ENCODE measurements around the gene DNAJC30.
"Not testable (repeated sequence)": the region's sequence is repeated elsewhere in the genome, so short reads cannot be mapped to it uniquely, and the experiment has no call there.

The DNAJC30 gene

GRCh38 chr7:73722785-73723184 lies 39.5 kb upstream of the DNAJC30 start:
- H3K4me3 ChIP-seq (ENCODE audit: low read length): no peak overlapping the region
- TF ChIP-seq CTCF (conservative IDR thresholded peaks at IDR 0.05; ENCODE audit: low read depth, low read length): no peak
- DNase-seq (ENCODE audit: low read depth): no peak

GRCh38 chr7:73722182-73722581 lies 38.9 kb upstream of the DNAJC30 start:
- not testable (repeated sequence) for DNase-seq (ENCODE audit: low read depth); H3K4me3 ChIP-seq (ENCODE audit: low read length)

- no peak for TF ChIP-seq CTCF (conservative IDR thresholded peaks at IDR 0.05; ENCODE audit: low read depth, low read length)
- H3K4me3 ChIP-seq (ENCODE audit: low read length): no peak overlapping the region
- no peak for DNase-seq (ENCODE audit: low read depth)
Measured at GRCh38 chr7:73721377-73721817, 38.1 kb upstream of the DNAJC30 start.

- not testable (repeated sequence) for H3K4me3 ChIP-seq (ENCODE audit: low read length); DNase-seq (ENCODE audit: low read depth)
Measured at GRCh38 chr7:73720443-73720842, 37.2 kb upstream of the DNAJC30 start.

- peak overlapping the region; percentile 42 for H3K4me3 ChIP-seq (ENCODE audit: low read length)
- no peak for DNase-seq (ENCODE audit: low read depth)
- no peak for TF ChIP-seq CTCF (conservative IDR thresholded peaks at IDR 0.05; ENCODE audit: low read depth, low read length)
Measured at GRCh38 chr7:73719806-73720169, 36.5 kb upstream of the DNAJC30 start.

GRCh38 chr7:73718905-73719805 lies 35.9 kb upstream of the DNAJC30 start, which contains the start of gene STX1A:
STX1A (minus strand) TSS chr7:73719669; CDS start chr7:73719631, 38 bp downstream.
- no peak for DNase-seq (ENCODE audit: low read depth)
- TF ChIP-seq CTCF (conservative IDR thresholded peaks at IDR 0.05; ENCODE audit: low read depth, low read length): no peak
- peak within 1 kb of the TSS; percentile 75 for H3K4me3 ChIP-seq (ENCODE audit: low read length)

- no peak for DNase-seq (ENCODE audit: low read depth)
- H3K4me3 ChIP-seq (ENCODE audit: low read length): peak overlapping the region; percentile 75
Measured at GRCh38 chr7:73718438-73718881, 35.2 kb upstream of the DNAJC30 start.

More at GRCh38 chr7:73718438-73718881, 35.2 kb upstream of the DNAJC30 start:
- TF ChIP-seq CTCF (conservative IDR thresholded peaks at IDR 0.05; ENCODE audit: low read depth, low read length): no peak
